Astrocyte (in vitro differentiated cells and primary cell): ENCODE measurements around the gene SLC29A4. TPM values are rescaled to one million over a fixed set of nuclear protein-coding genes. Genes with fewer than 3 reads are reported as not detected.

Experiments
- DNase-seq: peaks from one replicate; pipeline ENCODE4 v3.0.0-alpha.2; 2010; ENCODE audit warnings: low read depth
- FAIRE-seq: peaks from 2 replicates; lab custom pipeline; 2011; peaks lifted over from hg19 to GRCh38; lab: Jason Lieb, UNC
- H2AFZ ChIP-seq: 2 replicates; pipeline ENCODE4 v1.6.0; 2012; ENCODE audit warnings: low read depth, low read length, inconsistent platforms
- H3K27ac ChIP-seq: 2 replicates; pipeline ENCODE4 v1.5.1; 2011; ENCODE audit warnings: low read depth, low read length, inconsistent platforms
- H3K27me3 ChIP-seq: 2 replicates; pipeline ENCODE4 v1.6.0; 2011; ENCODE audit warnings: low read length, inconsistent platforms; ENCODE audit not compliant: insufficient read depth
- H3K36me3 ChIP-seq: 2 replicates; pipeline ENCODE4 v1.5.1; 2011; ENCODE audit warnings: low read length, inconsistent platforms; ENCODE audit not compliant: insufficient read depth
- H3K4me1 ChIP-seq: 2 replicates; pipeline ENCODE4 v1.5.1; 2011; ENCODE audit warnings: low read length, inconsistent platforms; ENCODE audit not compliant: insufficient read depth
- H3K4me2 ChIP-seq: 2 replicates; pipeline ENCODE4 v1.6.0; 2012; ENCODE audit warnings: low read length, inconsistent platforms
- H3K4me3 ChIP-seq: 2 replicates; pipeline ENCODE4 v1.5.1; 2011; ENCODE audit warnings: low read depth, mild to moderate bottlenecking, low read length, inconsistent platforms; ENCODE audit not compliant: insufficient read depth
- H3K79me2 ChIP-seq: 2 replicates; pipeline ENCODE4 v1.6.0; 2012; ENCODE audit warnings: mild to moderate bottlenecking, low read length, inconsistent platforms; ENCODE audit not compliant: insufficient read depth
- H3K9ac ChIP-seq: 2 replicates; pipeline ENCODE4 v1.6.0; 2012; ENCODE audit warnings: mild to moderate bottlenecking, low read length, inconsistent platforms
- H3K9me3 ChIP-seq: 2 replicates; pipeline ENCODE4 v1.5.1; 2012; ENCODE audit warnings: low read depth, mild to moderate bottlenecking, low read length, inconsistent platforms; ENCODE audit not compliant: insufficient read depth
- H4K20me1 ChIP-seq: 2 replicates; pipeline ENCODE4 v1.6.0; 2012; ENCODE audit warnings: low read length, inconsistent platforms; ENCODE audit not compliant: insufficient read depth
- H3K27ac Mint-ChIP-seq: one replicate; pipeline ENCODE4 v1.8.0; 2021; ENCODE audit warnings: mild to moderate bottlenecking, mixed read lengths; ENCODE audit not compliant: unreplicated experiment
- H3K27me3 Mint-ChIP-seq: one replicate; pipeline ENCODE4 v1.8.0; 2021; ENCODE audit warnings: low read depth, mixed read lengths; ENCODE audit not compliant: unreplicated experiment
- H3K36me3 Mint-ChIP-seq: one replicate; pipeline ENCODE4 v1.8.0; 2021; ENCODE audit warnings: low read depth, mixed read lengths; ENCODE audit not compliant: unreplicated experiment
- H3K4me1 Mint-ChIP-seq: one replicate; pipeline ENCODE4 v1.8.0; 2021; ENCODE audit warnings: low read depth, mixed read lengths; ENCODE audit not compliant: unreplicated experiment
- H3K4me3 Mint-ChIP-seq: one replicate; pipeline ENCODE4 v1.8.0; 2021; ENCODE audit warnings: mild to moderate bottlenecking, moderate library complexity, mixed read lengths; ENCODE audit not compliant: unreplicated experiment
- H3K9me3 Mint-ChIP-seq: one replicate; pipeline ENCODE4 v1.8.0; 2021; ENCODE audit warnings: mild to moderate bottlenecking, mixed read lengths; ENCODE audit not compliant: unreplicated experiment
- CTCF ChIP-seq: IDR thresholded peaks from 2 replicates; pipeline ENCODE4 v1.5.1; 2011; ENCODE audit warnings: low read depth, mild to moderate bottlenecking, inconsistent platforms, low read length, moderate library complexity; ENCODE audit not compliant: insufficient read depth
- EZH2 ChIP-seq: IDR thresholded peaks from 2 replicates; pipeline ENCODE4 v1.6.1; 2012; ENCODE audit warnings: mild to moderate bottlenecking, low read length, inconsistent platforms; ENCODE audit not compliant: insufficient read depth
- total RNA-seq: library from RNA; stranded (reverse); gene quantifications from 2 replicates; pipeline ENCODE4 v1.2.1, GENCODE V29; 2021

Gene SLC29A4
- total RNA-seq, 1 donor from 2014 or later, result 8.2 TPM

GRCh38 chr7:5332579-5332978 lies 49.8 kb downstream of the SLC29A4 start:
- DNase-seq (no peak), FAIRE-seq (no peak)
- H3K4me1 ChIP-seq, result no peaks in the 10 kb centered on the region
- H3K36me3 ChIP-seq, result peaks cover 9% of the 10 kb centered on the region
- no peak overlapping the region for H3K9ac ChIP-seq
- Mint-ChIP-seq H3K36me3 (peaks cover 37% of the 10 kb centered on the region), H3K9me3 (peaks cover 6% of the 10 kb centered on the region), H3K4me3 (no peak overlapping the region), H3K4me1 (peaks cover 3% of the 10 kb centered on the region), H3K27ac (no peak overlapping the region), H3K27me3 (peaks cover 2% of the 10 kb centered on the region)
- no peaks in the 10 kb centered on the region for H3K27me3 ChIP-seq
- H3K79me2 ChIP-seq, result peaks cover 9% of the 10 kb centered on the region
- H3K4me2 ChIP-seq, result no peak overlapping the region
- H3K27ac ChIP-seq, result no peak overlapping the region
- H4K20me1 ChIP-seq, result peaks cover 55% of the 10 kb centered on the region
- H3K4me3 ChIP-seq, result no peak overlapping the region
- H3K9me3 ChIP-seq, result no peaks in the 10 kb centered on the region
- TF ChIP-seq CTCF (no peak), EZH2 (no peak)
- no peak overlapping the region for H2AFZ ChIP-seq

DNA sequence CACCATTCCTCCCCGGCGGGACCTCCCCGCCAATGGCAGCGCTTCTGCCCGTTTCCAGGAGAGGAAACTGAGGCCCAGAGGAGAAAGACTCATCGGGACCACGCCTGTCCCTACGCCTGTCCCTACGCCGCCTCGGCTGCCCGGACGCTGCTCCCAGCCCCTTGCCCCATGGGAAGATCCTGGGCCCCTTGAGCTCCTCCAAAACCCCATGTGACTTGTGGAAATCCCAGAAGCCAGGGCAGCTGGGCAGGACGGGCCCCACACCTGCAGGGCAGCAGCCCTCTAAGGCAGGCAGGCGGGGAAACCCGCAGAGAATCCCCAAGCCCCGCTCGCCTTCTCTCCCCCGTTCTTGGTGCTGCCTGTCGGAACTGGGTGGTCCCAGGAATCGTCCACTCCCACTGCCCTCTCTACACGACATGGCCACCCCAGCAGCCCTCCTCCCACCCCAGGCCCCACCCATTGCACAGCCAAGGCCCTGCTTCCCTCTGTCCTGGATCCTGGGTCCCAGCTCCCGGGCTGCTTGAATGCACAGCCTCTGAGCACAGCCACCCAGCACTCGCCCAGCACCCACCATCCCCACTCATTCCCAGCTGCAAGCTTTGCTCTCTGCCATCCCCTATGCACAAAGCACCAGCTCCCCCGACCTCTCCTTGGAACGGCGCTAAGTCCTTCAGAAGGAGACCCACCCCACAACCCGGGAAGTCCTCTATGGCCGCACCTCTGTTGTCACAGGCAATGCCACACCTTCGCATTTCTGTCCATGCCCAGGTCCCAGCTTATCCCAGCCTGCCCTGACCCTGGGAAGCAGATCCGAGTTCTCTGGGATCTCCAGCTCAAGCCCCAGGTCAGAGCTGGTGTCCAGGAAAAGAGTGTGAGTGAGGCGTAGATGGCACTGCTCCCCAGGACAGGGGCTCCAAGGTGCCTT lies 50.6 kb downstream of the SLC29A4 start:
- TF ChIP-seq CTCF (no peak), EZH2 (no peak)
- Histone ChIP-seq H2AFZ (no peak overlapping the region), H3K36me3 (peaks cover 12% of the 10 kb centered on the region), H3K79me2 (peaks cover 9% of the 10 kb centered on the region), H3K27me3 (no peaks in the 10 kb centered on the region), H3K4me2 (no peak overlapping the region), H3K4me3 (no peak overlapping the region), H3K9ac (no peak overlapping the region), H3K4me1 (no peaks in the 10 kb centered on the region), H3K27ac (no peak overlapping the region), H4K20me1 (peaks cover 55% of the 10 kb centered on the region), H3K9me3 (no peaks in the 10 kb centered on the region)
- FAIRE-seq (no peak), DNase-seq (no peak)
- Mint-ChIP-seq H3K36me3 (peaks cover 35% of the 10 kb centered on the region), H3K27ac (no peak overlapping the region), H3K9me3 (peaks cover 6% of the 10 kb centered on the region), H3K4me1 (no peaks in the 10 kb centered on the region), H3K27me3 (peaks cover 2% of the 10 kb centered on the region), H3K4me3 (no peak overlapping the region)

- Histone ChIP-seq H3K27me3 (no peaks in the 10 kb centered on the region), H4K20me1 (peaks cover 55% of the 10 kb centered on the region), H3K9ac (no peak overlapping the region), H3K9me3 (no peaks in the 10 kb centered on the region), H3K4me2 (no peak overlapping the region), H3K79me2 (peaks cover 9% of the 10 kb centered on the region), H3K4me1 (no peaks in the 10 kb centered on the region), H3K27ac (no peak overlapping the region), H3K36me3 (peaks cover 12% of the 10 kb centered on the region), H2AFZ (no peak overlapping the region), H3K4me3 (no peak overlapping the region)
- no peak for DNase-seq
- H3K4me1 Mint-ChIP-seq, result no peaks in the 10 kb centered on the region
- peaks cover 39% of the 10 kb centered on the region for H3K36me3 Mint-ChIP-seq
- peaks cover 2% of the 10 kb centered on the region for H3K27me3 Mint-ChIP-seq
- H3K4me3 Mint-ChIP-seq, result peak overlapping the region; percentile 16
- no peak for TF ChIP-seq CTCF
- no peak for TF ChIP-seq EZH2
- no peak for FAIRE-seq
- no peak overlapping the region for H3K27ac Mint-ChIP-seq
- H3K9me3 Mint-ChIP-seq, result peaks cover 6% of the 10 kb centered on the region
Observed at GRCh38 chr7:5334671-5335070, 51.9 kb downstream of the SLC29A4 start.
